ENCODE results near the gene CACNA1I. TPM values are rescaled to one million over a fixed set of nuclear protein-coding genes. Genes with fewer than 3 reads are reported as not detected.

CACNA1I gene
- total RNA-seq, 1 experiment from 2014 or later = 0.90 TPM

- no TSS peak for BruUV-seq (replicated peaks)
- no peaks in the 10 kb centered on the region for H3K36me3 ChIP-seq (ENCODE audit: insufficient read depth, low read length, poor library complexity, severe bottlenecking)
- TF ChIP-seq EZH2 (IDR thresholded peaks at IDR 0.05; ENCODE audit: borderline replicate concordance, low read depth, low read length, poor library complexity, severe bottlenecking) = no peak
- no peak for TF ChIP-seq CTCF (conservative IDR thresholded peaks at IDR 0.05; ENCODE audit: low read depth, low read length)
- H3K4me1 ChIP-seq (ENCODE audit: insufficient read depth, low read length, poor library complexity, severe bottlenecking) = no peaks in the 10 kb centered on the region
- intact Hi-C loops (cut with micrococcal nuclease; ENCODE audit: unreplicated experiment) = no loop called here
- no peaks in the 10 kb centered on the region for H3K27me3 ChIP-seq (replicated peaks; ENCODE audit: insufficient read depth, low read depth, low read length, poor library complexity)
- no peak for DNase-seq (ENCODE audit: low spot score)
- no peak overlapping the region for H3K27ac ChIP-seq (ENCODE audit: low read depth, low read length, poor library complexity, severe bottlenecking)
- H3K9me3 ChIP-seq (ENCODE audit: low read depth, low read length, poor library complexity, severe bottlenecking) = no peaks in the 10 kb centered on the region
- CTCF ChIA-PET = no interaction called here
- H3K4me3 ChIP-seq (ENCODE audit: low read depth, low read length, poor library complexity, severe bottlenecking) = no peak overlapping the region
- POLR2A ChIA-PET (ENCODE audit: low non-redundant PET) = no interaction called here
Measured at GRCh38 chr22:39646398-39647063, 76.0 kb downstream of the CACNA1I start.

GRCh38 chr22:39647836-39648629 lies 77.5 kb downstream of the CACNA1I start:
- intact Hi-C loops (cut with micrococcal nuclease; ENCODE audit: unreplicated experiment) = no loop called here
- no peak for TF ChIP-seq EZH2 (IDR thresholded peaks at IDR 0.05; ENCODE audit: borderline replicate concordance, low read depth, low read length, poor library complexity, severe bottlenecking)
- TF ChIP-seq CTCF (conservative IDR thresholded peaks at IDR 0.05; ENCODE audit: low read depth, low read length) = no peak
- ChIA-PET POLR2A (ENCODE audit: low non-redundant PET) (no interaction called here), CTCF (no interaction called here)
- no peak overlapping the region for H3K4me3 ChIP-seq (ENCODE audit: low read depth, low read length, poor library complexity, severe bottlenecking)
- no peak overlapping the region for H3K27ac ChIP-seq (ENCODE audit: low read depth, low read length, poor library complexity, severe bottlenecking)
- no TSS peak for BruUV-seq (replicated peaks)
- no peaks in the 10 kb centered on the region for H3K9me3 ChIP-seq (ENCODE audit: low read depth, low read length, poor library complexity, severe bottlenecking)
- DNase-seq (ENCODE audit: low spot score) = no peak
- H3K4me1 ChIP-seq (ENCODE audit: insufficient read depth, low read length, poor library complexity, severe bottlenecking) = no peaks in the 10 kb centered on the region
- no peaks in the 10 kb centered on the region for H3K27me3 ChIP-seq (replicated peaks; ENCODE audit: insufficient read depth, low read depth, low read length, poor library complexity)
- H3K36me3 ChIP-seq (ENCODE audit: insufficient read depth, low read length, poor library complexity, severe bottlenecking) = no peaks in the 10 kb centered on the region

- no peak overlapping the region for H3K27ac ChIP-seq (ENCODE audit: low read depth, low read length, poor library complexity, severe bottlenecking)
- no peaks in the 10 kb centered on the region for H3K27me3 ChIP-seq (replicated peaks; ENCODE audit: insufficient read depth, low read depth, low read length, poor library complexity)
- ChIA-PET CTCF (no interaction called here), POLR2A (ENCODE audit: low non-redundant PET) (no interaction called here)
- H3K36me3 ChIP-seq (ENCODE audit: insufficient read depth, low read length, poor library complexity, severe bottlenecking) = no peaks in the 10 kb centered on the region
- BruUV-seq (replicated peaks) = no TSS peak
- TF ChIP-seq EZH2 (IDR thresholded peaks at IDR 0.05; ENCODE audit: borderline replicate concordance, low read depth, low read length, poor library complexity, severe bottlenecking) (no peak), CTCF (conservative IDR thresholded peaks at IDR 0.05; ENCODE audit: low read depth, low read length) (no peak)
- intact Hi-C loops (cut with micrococcal nuclease; ENCODE audit: unreplicated experiment) = no loop called here
- H3K4me1 ChIP-seq (ENCODE audit: insufficient read depth, low read length, poor library complexity, severe bottlenecking) = no peaks in the 10 kb centered on the region
- H3K4me3 ChIP-seq (ENCODE audit: low read depth, low read length, poor library complexity, severe bottlenecking) = no peak overlapping the region
- DNase-seq (ENCODE audit: low spot score) = no peak
- H3K9me3 ChIP-seq (ENCODE audit: low read depth, low read length, poor library complexity, severe bottlenecking) = no peaks in the 10 kb centered on the region
Measured at GRCh38 chr22:39648630-39648950, 78.0 kb downstream of the CACNA1I start.
